K562 (cell line): ENCODE data around the gene SVOP. TPM values are rescaled to one million over a fixed set of nuclear protein-coding genes. Genes with fewer than 3 reads are reported as not detected.
A peak's percentile ranks its signal among the peaks of the same experiment; 100 is the strongest.

Experiments used
- ATF1 ChIP-seq, 2 experiments: fragments of 450-650 bp in 1 of 2; IDR thresholded peaks; 2 replicates each; pipeline ENCODE4 v1.6.1; 2016; ENCODE audit warnings: missing compliant biosample characterization in 1 of 2, missing genetic modification characterization in 1 of 2
- CREM ChIP-seq: IDR thresholded peaks from 2 replicates; pipeline ENCODE4 v1.6.1; 2014; ENCODE audit warnings: antibody characterized with exemption, low read depth
- E2F5 ChIP-seq: sonication (generic); formaldehyde crosslinking; IDR thresholded peaks from 2 replicates; pipeline ENCODE4 v1.8.0; 2022; ENCODE audit warnings: mild to moderate bottlenecking, missing genetic modification reagents
- GTF2A2 ChIP-seq: IDR thresholded peaks from 2 replicates; pipeline ENCODE4 v1.6.1; 2016; ENCODE audit warnings: mild to moderate bottlenecking, missing genetic modification characterization, missing compliant biosample characterization
- PATZ1 ChIP-seq: fragments of 250-450 bp; sonication (Bioruptor Pico); IDR thresholded peaks from 2 replicates; pipeline ENCODE4 v1.5.0; 2020; ENCODE audit warnings: mild to moderate bottlenecking, borderline replicate concordance
- POLR2H ChIP-seq: IDR thresholded peaks from 2 replicates; pipeline ENCODE4 v1.6.1; 2016; ENCODE audit warnings: missing genetic modification characterization, low read depth, mild to moderate bottlenecking, control low read depth, missing compliant biosample characterization, moderate library complexity
- SMAD2 ChIP-seq: fragments of 150-350 bp; IDR thresholded peaks from 2 replicates; pipeline ENCODE4 v1.6.1; 2014; ENCODE audit warnings: low read depth, mild to moderate bottlenecking, low read length
- TEAD2 ChIP-seq: fragments of 450-650 bp; IDR thresholded peaks from 2 replicates; pipeline ENCODE4 v1.6.1; 2016; ENCODE audit warnings: missing genetic modification characterization, control low read depth, missing compliant biosample characterization
- ZFP30 ChIP-seq: fragments of 250-450 bp; sonication (Bioruptor Pico); IDR thresholded peaks from 2 replicates; pipeline ENCODE4 v1.8.0; 2022; ENCODE audit warnings: moderate library complexity, mild to moderate bottlenecking, inconsistent platforms, borderline replicate concordance
- ZNF143 ChIP-seq: sonication (generic); formaldehyde crosslinking; IDR thresholded peaks from 2 replicates; pipeline ENCODE4 v1.9.0; 2022; ENCODE audit warnings: mild to moderate bottlenecking, missing genetic modification reagents
- ZNF263 ChIP-seq: sonication (generic); formaldehyde crosslinking; IDR thresholded peaks from 2 replicates; pipeline ENCODE4 v1.8.0; 2022; ENCODE audit warnings: mild to moderate bottlenecking, missing genetic modification reagents, borderline replicate concordance
- ZNF398 ChIP-seq: fragments of 250-450 bp; sonication (Bioruptor Pico); IDR thresholded peaks from 2 replicates; pipeline ENCODE4 v1.8.0; 2021; ENCODE audit warnings: moderate library complexity, mild to moderate bottlenecking, inconsistent platforms
- ZNF76 ChIP-seq: fragments of 250-450 bp; sonication (Bioruptor Pico); IDR thresholded peaks from 2 replicates; pipeline ENCODE4 v1.4.0; 2020; ENCODE audit warnings: mild to moderate bottlenecking, moderate library complexity, borderline replicate concordance
- polyA plus RNA-seq, 8 experiments: library from polyadenylated mRNA; depleted of rRNA in 4 of 8; stranded (reverse) in 5 of 8; unstranded in 3 of 8; fragments of >200 nt; fragmentation: Nextera tagmentation in 2 of 8; fragmentation: Illumina TruSeq in 1 of 8; extraction: Ambion mirVana in 2 of 8; extraction: Trizol in 1 of 8; gene quantifications; 2 replicates each; pipeline versions ENCODE4 v1.2.1 to v1.2.3, GENCODE V29; 2011 to 2014; ENCODE audit warnings: inconsistent platforms in 1 of 8, missing spikeins in 1 of 8
- total RNA-seq, 7 experiments: library from RNA; depleted of rRNA in 6 of 7; stranded (reverse); fragments of >200 nt in 6 of 7; fragmentation: Illumina TruSeq in 2 of 7; extraction: Trizol in 2 of 7; gene quantifications; 2 replicates each; pipeline versions ENCODE4 v1.2.1 to v1.2.3, GENCODE V29; 2011 to 2021; ENCODE audit warnings: low replicate concordance in 1 of 7
- TF ChIP-seq, protein P1 (sequence below), 3 experiments: IDR thresholded peaks in 2 of 3; conservative IDR thresholded peaks in 1 of 3; 2 replicates each; pipeline ENCODE4 v1.5.1; 2011 to 2012; ENCODE audit warnings: low read length in 3 of 3, mild to moderate bottlenecking in 3 of 3, control low read depth in 2 of 3, improper control_type of control experiment in 1 of 3, inconsistent platforms in 1 of 3, low read depth in 1 of 3, mixed read lengths in 1 of 3, moderate library complexity in 1 of 3; ENCODE audit not compliant: insufficient read depth in 2 of 3
- TF ChIP-seq, protein P2 (sequence below): sonication (generic); formaldehyde crosslinking; IDR thresholded peaks from 2 replicates; pipeline ENCODE4 v1.8.0; 2022; ENCODE audit warnings: missing genetic modification reagents, mild to moderate bottlenecking, moderate library complexity, borderline replicate concordance

The SVOP gene
- total and polyA plus RNA-seq, 9 of the 15 experiments (the other 6 are each of a cell fraction or from before 2014, with no cell fraction given): 0.01 to 0.09 (median 0.06) TPM; not detected in 1

GRCh38 chr12:109052414-109053323, 31.8 kb upstream of the SVOP start, which contains the start of gene USP30 (continued):
- TF ChIP-seq, protein P1, sequence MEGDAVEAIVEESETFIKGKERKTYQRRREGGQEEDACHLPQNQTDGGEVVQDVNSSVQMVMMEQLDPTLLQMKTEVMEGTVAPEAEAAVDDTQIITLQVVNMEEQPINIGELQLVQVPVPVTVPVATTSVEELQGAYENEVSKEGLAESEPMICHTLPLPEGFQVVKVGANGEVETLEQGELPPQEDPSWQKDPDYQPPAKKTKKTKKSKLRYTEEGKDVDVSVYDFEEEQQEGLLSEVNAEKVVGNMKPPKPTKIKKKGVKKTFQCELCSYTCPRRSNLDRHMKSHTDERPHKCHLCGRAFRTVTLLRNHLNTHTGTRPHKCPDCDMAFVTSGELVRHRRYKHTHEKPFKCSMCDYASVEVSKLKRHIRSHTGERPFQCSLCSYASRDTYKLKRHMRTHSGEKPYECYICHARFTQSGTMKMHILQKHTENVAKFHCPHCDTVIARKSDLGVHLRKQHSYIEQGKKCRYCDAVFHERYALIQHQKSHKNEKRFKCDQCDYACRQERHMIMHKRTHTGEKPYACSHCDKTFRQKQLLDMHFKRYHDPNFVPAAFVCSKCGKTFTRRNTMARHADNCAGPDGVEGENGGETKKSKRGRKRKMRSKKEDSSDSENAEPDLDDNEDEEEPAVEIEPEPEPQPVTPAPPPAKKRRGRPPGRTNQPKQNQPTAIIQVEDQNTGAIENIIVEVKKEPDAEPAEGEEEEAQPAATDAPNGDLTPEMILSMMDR (IDR thresholded peaks at IDR 0.05 in 2 of 3, conservative IDR thresholded peaks at IDR 0.05 in 1 of 3; ENCODE audit: insufficient read depth in 2 of 3, low read depth in 1 of 3, low read length in 3 of 3): no peak
- TF ChIP-seq ZNF143 (CRISPR knock-in tag) (no peak), CREM (peak; percentile 75), ZNF263 (CRISPR knock-in tag) (0 out of 2 replicates have a peak, but pooled peaks have one; percentile 21), TEAD2 (tag) (no peak), ZNF76 (no peak), ATF1 (CRISPR knock-in tag; IDR thresholded peaks at IDR 0.05) (0 out of 2 replicates have a peak, but pooled peaks have one; percentile 28), ATF1 (tag; IDR thresholded peaks at IDR 0.05) (peak; percentile 76), ZFP30 (CRISPR knock-in tag) (no peak), E2F5 (CRISPR knock-in tag) (peak; percentile 61; the same call in 1 of the 2 replicates), ZNF398 (CRISPR knock-in tag) (no peak), POLR2H (tag) (no peak), SMAD2 (no peak), GTF2A2 (tag) (0 out of 2 replicates have a peak, but pooled peaks have one; percentile 61), PATZ1 (CRISPR knock-in tag) (no peak)
- TF ChIP-seq, protein P2, sequence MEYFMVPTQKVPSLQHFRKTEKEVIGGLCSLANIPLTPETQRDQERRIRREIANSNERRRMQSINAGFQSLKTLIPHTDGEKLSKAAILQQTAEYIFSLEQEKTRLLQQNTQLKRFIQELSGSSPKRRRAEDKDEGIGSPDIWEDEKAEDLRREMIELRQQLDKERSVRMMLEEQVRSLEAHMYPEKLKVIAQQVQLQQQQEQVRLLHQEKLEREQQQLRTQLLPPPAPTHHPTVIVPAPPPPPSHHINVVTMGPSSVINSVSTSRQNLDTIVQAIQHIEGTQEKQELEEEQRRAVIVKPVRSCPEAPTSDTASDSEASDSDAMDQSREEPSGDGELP (CRISPR knock-in tag): peak; percentile 88
